Fibroblast of villous mesenchyme (primary cell): ENCODE results near the gene KCNQ5. TPM values are rescaled to one million over a fixed set of nuclear protein-coding genes. Genes with fewer than 3 reads are reported as not detected.
A peak's percentile ranks its signal among the peaks of the same experiment; 100 is the strongest.

ENCODE experiments used
- DNase-seq: peaks from one replicate; pipeline ENCODE4 v3.0.0-alpha.2; 2010; ENCODE audit warnings: low read depth
- H3K4me3 ChIP-seq: 2 replicates; pipeline ENCODE4 v1.5.1; 2011; ENCODE audit warnings: low read depth, mild to moderate bottlenecking, low read length
- CTCF ChIP-seq: IDR thresholded peaks from 2 replicates; pipeline ENCODE4 v1.5.1; 2012; ENCODE audit warnings: low read depth, mild to moderate bottlenecking, low read length; ENCODE audit not compliant: insufficient read depth
- total RNA-seq: library from RNA; depleted of rRNA; stranded (reverse); fragments of >200 nt; gene quantifications from 2 replicates; pipeline ENCODE4 v1.2.3, GENCODE V29; 2012

KCNQ5 gene
- total RNA-seq, 1 donor: 0.86 TPM

GRCh38 chr6:73108949-73109348, 487.1 kb downstream of the KCNQ5 start:
- H3K4me3 ChIP-seq: no peak overlapping the region
- no peak for DNase-seq
- TF ChIP-seq CTCF: no peak

- no peak overlapping the region for H3K4me3 ChIP-seq
- TF ChIP-seq CTCF: no peak
- DNase-seq: no peak
Measured at GRCh38 chr6:73109659-73110058, 487.8 kb downstream of the KCNQ5 start.

- DNase-seq: no peak
- H3K4me3 ChIP-seq: no peak overlapping the region
- TF ChIP-seq CTCF: no peak
Measured at GRCh38 chr6:73116330-73116729, 494.5 kb downstream of the KCNQ5 start.

- H3K4me3 ChIP-seq: no peak overlapping the region
- TF ChIP-seq CTCF: peak; percentile 43
- peak; percentile 45 for DNase-seq
Measured at GRCh38 chr6:73121421-73121993, 499.6 kb downstream of the KCNQ5 start.

GRCh38 chr6:73123632-73124329, 501.9 kb downstream of the KCNQ5 start:
- TF ChIP-seq CTCF: no peak
- no peak overlapping the region for H3K4me3 ChIP-seq
- DNase-seq: no peak

- TF ChIP-seq CTCF: peak; percentile 99
- no peak overlapping the region for H3K4me3 ChIP-seq
- DNase-seq: peak; percentile 63
Measured at GRCh38 chr6:73129653-73130443, 508.0 kb downstream of the KCNQ5 start.
